ENCODE data around the gene RNF123.

- TF ChIP-seq POLR2A (IDR thresholded peaks at IDR 0.05; ENCODE audit: low read depth) (no peak), POLR2AphosphoS5 (IDR thresholded peaks at IDR 0.05) (no peak), CTCF (IDR thresholded peaks at IDR 0.05) (no peak)
These were observed 20.0 kb upstream of the RNF123 start for GRCh38 chr3:49669352-49669751.

Data from esophagus muscularis mucosa (tissue), 3 donors.